GM19328 (cell line): ENCODE results near the gene PRKCH.

ENCODE experiments used
- ATAC-seq: cut with Tn5 transposase; IDR thresholded peaks from one replicate; pipeline ENCODE4 v1.9.1; 2021; ENCODE audit warnings: mild to moderate bottlenecking, moderate library complexity; ENCODE audit not compliant: unreplicated experiment

PRKCH gene

DNA sequence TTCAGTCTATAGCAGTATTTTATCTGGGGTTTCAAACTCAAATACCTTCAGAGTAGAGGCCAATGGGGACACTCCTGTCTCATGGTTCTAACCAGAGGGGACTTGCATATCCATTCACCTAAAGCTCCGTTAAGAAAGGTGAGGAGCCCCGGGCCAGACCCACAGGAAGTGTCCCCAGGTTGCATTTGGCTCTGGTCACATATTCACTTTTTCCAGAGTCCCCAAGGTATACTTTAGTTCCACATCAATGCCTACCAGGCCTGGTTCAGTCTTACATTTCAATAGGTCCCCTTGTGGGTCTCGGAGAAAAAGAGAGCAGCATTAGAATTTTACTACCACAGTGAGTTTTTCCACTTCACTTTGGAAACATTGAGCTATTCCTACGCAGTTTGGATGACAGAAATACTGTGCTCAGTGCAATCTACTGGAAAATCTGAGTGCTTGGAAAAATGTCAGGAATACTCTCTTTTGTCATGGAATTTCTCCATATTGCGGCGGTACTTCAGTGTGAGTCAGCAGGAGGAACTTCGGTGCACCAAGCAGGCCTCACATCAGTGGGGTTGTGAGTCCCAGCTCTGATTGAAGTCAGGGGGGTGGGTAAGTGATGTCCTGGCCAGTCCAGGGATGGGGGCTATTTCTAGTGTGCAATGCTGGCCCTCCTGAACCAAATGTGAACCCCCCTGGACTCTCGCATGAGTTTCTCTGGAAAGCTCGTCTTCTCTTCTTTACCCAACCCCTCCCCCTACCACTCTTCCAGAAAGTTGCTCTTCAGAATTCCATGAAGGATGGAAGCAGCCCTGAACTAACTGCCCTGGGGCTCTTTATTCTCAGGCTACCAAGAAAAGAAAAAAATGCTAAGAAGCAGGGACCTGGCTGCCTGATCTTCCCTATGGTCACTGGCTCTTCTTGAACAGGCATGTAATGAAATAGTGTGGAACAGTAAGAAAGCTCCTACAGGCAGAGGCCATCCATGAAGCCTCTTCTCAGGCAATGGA is 184.7 kb downstream of the PRKCH start:
- ATAC-seq = no peak

- no peak for ATAC-seq
Observed at GRCh38 chr14:61508526-61508925, 187.1 kb downstream of the PRKCH start.

DNA sequence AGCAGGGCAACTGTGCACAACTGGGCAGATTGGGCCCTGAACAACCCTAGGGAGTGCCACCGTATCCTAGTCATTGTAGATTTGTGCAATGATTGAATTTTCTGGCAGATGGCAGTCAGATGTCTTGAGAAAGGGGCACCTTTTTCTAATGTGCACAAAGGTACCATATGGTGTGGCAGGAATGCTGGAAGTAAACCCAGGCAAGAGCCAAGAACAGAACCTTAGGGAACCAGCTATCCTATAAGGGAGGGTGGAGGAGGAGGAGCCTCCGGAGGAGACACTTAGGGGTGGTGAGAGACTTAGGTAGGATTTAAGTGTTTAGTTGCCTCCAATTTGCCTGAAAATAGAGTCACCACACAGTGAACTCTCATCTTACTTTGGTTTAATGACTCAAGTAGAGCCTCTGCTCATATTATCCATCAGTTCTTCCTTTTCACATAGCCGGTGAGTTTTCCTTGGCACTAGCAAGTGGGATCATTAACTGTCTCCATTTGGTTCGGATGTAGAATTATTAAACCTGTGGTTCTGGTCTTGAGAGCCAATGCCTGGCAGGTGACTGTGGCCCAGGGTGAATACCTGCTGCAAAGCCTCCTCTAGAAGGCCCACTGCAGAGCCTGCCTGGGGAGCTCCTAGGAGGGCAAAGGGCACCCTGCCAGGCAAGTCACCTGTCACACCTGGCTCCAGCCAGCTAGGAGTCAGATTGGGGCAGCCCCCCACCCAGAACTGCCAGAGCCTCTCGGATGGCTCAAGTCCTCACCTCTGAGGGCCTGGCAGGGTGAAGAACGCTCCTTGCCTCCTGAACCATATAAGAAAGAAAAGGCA is 189.6 kb downstream of the PRKCH start:
- ATAC-seq = no peak

- no peak for ATAC-seq
Observed at GRCh38 chr14:61511558-61511948, 190.2 kb downstream of the PRKCH start.

DNA sequence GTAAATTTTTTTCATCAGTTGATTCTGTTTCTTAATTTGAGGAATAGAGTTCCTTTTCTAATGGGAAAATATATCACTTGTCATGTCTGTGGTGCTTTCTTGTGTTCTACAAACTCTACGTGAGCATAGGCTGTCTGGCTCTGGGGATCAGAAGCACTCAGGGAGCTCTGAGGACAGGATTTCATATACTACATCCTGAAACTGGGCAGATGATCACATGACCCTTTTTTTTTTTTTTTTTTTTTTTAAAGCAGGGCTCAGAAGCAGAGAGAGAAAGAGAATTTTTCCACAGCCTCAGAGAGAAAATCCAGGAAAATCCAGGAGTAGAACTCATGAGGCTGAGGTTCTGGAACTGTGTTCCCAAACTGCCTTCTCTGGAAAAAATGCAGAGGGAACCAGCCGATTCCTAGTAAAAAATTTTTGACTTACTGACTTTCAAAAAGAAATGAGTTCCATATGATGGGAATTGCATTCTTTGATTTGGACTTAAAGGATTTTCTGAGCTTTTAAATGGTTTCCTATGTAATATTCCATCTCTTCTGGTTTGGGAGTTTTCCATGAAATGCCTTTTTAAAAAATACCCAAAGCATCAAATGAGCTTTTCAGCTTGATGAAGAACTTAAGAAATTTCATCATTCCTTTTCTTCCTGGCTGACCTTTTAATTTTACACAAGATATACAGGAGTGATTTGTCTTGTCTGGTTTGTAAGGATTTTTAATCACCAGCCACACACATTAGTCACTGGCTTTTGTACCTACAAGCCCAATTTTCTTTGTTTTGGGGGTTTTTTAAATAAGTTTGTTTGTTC is 190.9 kb downstream of the PRKCH start:
- ATAC-seq = no peak

GRCh38 chr14:61513986-61514830 is 192.8 kb downstream of the PRKCH start:
- no peak for ATAC-seq

- no peak for ATAC-seq
Observed at GRCh38 chr14:61514927-61515326, 193.5 kb downstream of the PRKCH start.

GRCh38 chr14:61515436-61516117 is 194.2 kb downstream of the PRKCH start:
- ATAC-seq = no peak

GRCh38 chr14:61516118-61516743 is 194.9 kb downstream of the PRKCH start:
- no peak for ATAC-seq

- no peak for ATAC-seq
Observed at GRCh38 chr14:61516964-61517653, 195.7 kb downstream of the PRKCH start.

DNA sequence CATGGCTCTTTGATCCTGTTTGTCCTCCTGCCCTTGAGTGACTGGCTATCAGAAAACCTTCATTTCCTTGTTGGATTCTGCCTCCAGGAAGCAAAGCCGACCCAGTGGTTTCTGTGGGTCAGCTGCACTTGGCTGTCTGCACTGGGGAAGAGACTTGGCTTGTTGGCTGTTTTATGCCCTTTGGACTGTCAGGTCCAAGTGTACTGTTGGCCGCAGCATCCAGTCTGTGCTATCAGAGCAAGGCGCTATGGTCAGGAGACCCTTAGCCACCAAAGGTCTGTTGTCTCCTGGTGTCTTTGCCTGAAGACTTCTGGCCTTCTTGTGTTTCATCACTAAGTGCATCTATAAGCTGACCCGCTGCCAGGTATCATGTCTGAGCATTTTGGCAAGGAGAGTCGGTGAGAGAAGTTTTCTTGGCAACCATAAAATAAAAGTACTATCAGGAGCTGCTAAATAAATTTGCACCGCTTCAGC is 196.6 kb downstream of the PRKCH start:
- no peak for ATAC-seq

DNA sequence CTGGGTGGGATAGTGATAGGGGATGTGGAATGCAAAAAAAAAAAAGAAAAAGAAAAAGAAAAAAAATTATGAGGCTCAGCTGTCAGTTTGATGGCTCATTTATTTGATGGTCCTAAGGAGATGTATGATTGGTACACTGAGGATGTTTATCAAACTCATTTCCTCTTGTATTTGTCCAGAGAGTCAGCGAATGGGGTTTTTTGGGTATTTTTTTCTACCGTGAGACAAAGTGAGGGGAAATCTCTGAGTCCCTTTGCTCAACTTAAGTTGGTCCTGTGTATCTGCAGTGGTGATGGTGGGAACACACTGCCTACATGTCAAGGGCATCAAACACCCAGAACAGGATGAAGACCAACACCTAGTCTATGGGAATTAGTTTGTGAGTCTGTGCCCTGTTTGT is 197.0 kb downstream of the PRKCH start:
- ATAC-seq = no peak

DNA sequence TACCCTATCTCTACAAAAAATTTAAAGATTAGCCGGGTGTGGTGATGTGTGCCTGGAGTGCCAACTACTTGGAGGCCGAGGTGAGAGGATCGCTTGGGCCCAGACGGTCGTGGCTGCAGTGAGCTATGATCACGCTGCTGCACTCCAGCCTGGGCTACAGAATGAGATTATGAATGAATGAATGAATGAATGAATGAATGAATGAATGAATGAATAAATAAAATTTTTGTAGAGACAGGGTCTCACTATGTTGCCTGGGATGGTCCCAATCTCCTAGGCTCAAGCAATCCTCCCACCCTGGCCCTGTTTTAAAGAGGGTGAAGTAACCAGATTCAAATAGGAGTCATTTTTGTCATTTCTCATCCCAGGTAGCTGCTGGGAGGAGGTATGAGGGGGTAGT is 197.7 kb downstream of the PRKCH start:
- no peak for ATAC-seq

- no peak for ATAC-seq
Observed at GRCh38 chr14:61519735-61520134, 198.4 kb downstream of the PRKCH start.

DNA sequence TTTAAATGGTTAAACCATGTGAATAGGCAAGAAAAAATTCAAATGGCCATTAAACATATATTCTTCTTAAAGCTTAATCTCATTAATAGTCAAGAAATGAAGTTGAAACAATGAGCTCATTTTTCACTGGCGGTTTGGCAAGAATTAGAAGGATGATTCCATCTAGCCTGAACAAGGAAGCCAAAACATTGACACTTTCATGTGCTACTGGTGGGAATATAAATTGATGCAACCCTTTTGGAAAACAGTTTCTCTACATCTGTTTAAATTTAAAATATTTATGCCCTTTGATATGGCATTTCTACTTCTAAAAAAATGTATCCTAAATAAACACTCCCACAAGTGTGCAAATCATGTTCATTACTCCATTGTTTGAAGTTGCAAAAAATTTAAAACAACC is 199.2 kb downstream of the PRKCH start:
- ATAC-seq = no peak

GRCh38 chr14:61521773-61522172 is 200.4 kb downstream of the PRKCH start:
- no peak for ATAC-seq

DNA sequence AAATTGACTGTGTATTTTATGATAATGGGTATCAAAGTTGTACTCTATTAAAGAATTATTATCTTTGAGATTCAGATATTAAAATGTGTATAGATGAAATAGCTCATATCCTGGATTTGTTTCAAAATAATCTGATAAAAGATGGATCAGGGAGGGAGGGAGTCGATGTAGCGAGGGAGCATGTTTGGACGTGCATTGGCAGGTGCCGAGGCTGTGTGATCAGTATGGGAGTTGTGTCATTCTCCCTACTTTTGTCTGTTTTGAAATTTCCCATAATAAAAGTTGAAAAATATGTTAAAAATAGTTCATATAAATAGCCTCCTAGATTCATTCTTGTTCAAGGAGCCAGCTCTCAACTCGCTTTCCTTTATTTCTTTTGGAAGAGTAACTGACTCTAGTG is 202.4 kb downstream of the PRKCH start:
- no peak for ATAC-seq

GRCh38 chr14:61524211-61524806 is 202.9 kb downstream of the PRKCH start:
- no peak for ATAC-seq
